Neuronal stem cell (in vitro differentiated cells): ENCODE results near the gene TSPAN4.

ENCODE experiments used
- DNase-seq: peaks from one replicate; pipeline ENCODE4 v3.0.0-alpha.2; 2013; ENCODE audit warnings: low spot score
- H2AFZ ChIP-seq: one replicate; pipeline ENCODE4 v1.6.1; 2013; ENCODE audit warnings: mild to moderate bottlenecking, low read length, inconsistent platforms
- H2AK5ac ChIP-seq: 2 replicates; pipeline ENCODE4 v1.6.1; 2013; ENCODE audit warnings: low read depth, mild to moderate bottlenecking, inconsistent platforms, low read length, moderate library complexity, mixed read lengths
- H2BK120ac ChIP-seq: 2 replicates; pipeline ENCODE4 v1.6.1; 2013; ENCODE audit warnings: low read depth, mild to moderate bottlenecking, inconsistent platforms, low read length, moderate library complexity, mixed read lengths
- H2BK12ac ChIP-seq: one replicate; pipeline ENCODE4 v1.6.1; 2013; ENCODE audit warnings: low read length, inconsistent platforms
- H2BK15ac ChIP-seq: 2 replicates; pipeline ENCODE4 v1.6.1; 2013; ENCODE audit warnings: mild to moderate bottlenecking, low read length, inconsistent platforms, mixed read lengths
- H2BK5ac ChIP-seq: one replicate; pipeline ENCODE4 v1.6.1; 2013; ENCODE audit warnings: inconsistent platforms, mild to moderate bottlenecking, low read length, moderate library complexity
- H3K14ac ChIP-seq: one replicate; pipeline ENCODE4 v1.6.1; 2013; ENCODE audit warnings: low read length, inconsistent platforms
- H3K18ac ChIP-seq: 2 replicates; pipeline ENCODE4 v1.6.1; 2013; ENCODE audit warnings: low read length, inconsistent platforms
- H3K23ac ChIP-seq: 2 replicates; pipeline ENCODE4 v1.6.1; 2013; ENCODE audit warnings: low read depth, mild to moderate bottlenecking, mixed read lengths, low read length, inconsistent platforms; ENCODE audit not compliant: poor library complexity
- H3K27ac ChIP-seq: replicated peaks from 3 replicates; pipeline ENCODE4 v1.5.1; 2013; ENCODE audit warnings: low read length, inconsistent platforms
- H3K27me3 ChIP-seq, 3 experiments: 2 replicates each; pipeline ENCODE4 v1.6.1; 2013; ENCODE audit warnings: low read length in 3 of 3, mild to moderate bottlenecking in 2 of 3, inconsistent platforms in 1 of 3, low read depth in 1 of 3, mixed read lengths in 1 of 3, moderate library complexity in 1 of 3; ENCODE audit not compliant: control insufficient read depth in 3 of 3, insufficient read depth in 3 of 3
- H3K36me3 ChIP-seq, 2 donors: replicated peaks in 1 of 2; 2 replicates each; pipeline ENCODE4 v1.6.1; 2013; ENCODE audit warnings: low read length in 2 of 2; ENCODE audit not compliant: control insufficient read depth in 2 of 2, insufficient read depth in 2 of 2
- H3K4ac ChIP-seq: 2 replicates; pipeline ENCODE4 v1.6.1; 2013; ENCODE audit warnings: inconsistent platforms, mild to moderate bottlenecking, low read length, moderate library complexity
- H3K4me1 ChIP-seq, 2 donors: 1 replicate in 1 of 2; 2 replicates in 1 of 2; pipeline ENCODE4 v1.6.1; 2013; ENCODE audit warnings: low read length in 2 of 2, low read depth in 1 of 2; ENCODE audit not compliant: control insufficient read depth in 2 of 2, insufficient read depth in 1 of 2
- H3K4me2 ChIP-seq: one replicate; pipeline ENCODE4 v1.6.1; 2013; ENCODE audit warnings: mild to moderate bottlenecking, low read length, inconsistent platforms; ENCODE audit not compliant: insufficient read depth, poor library complexity, severe bottlenecking
- H3K4me3 ChIP-seq, 2 donors: 2 replicates each; pipeline ENCODE4 v1.5.1; 2013; ENCODE audit warnings: low read length in 2 of 2, mild to moderate bottlenecking in 2 of 2, inconsistent platforms in 1 of 2, moderate library complexity in 1 of 2
- H3K79me1 ChIP-seq: one replicate; pipeline ENCODE4 v1.6.1; 2013; ENCODE audit warnings: low read depth, mild to moderate bottlenecking, inconsistent platforms, low read length, moderate library complexity
- H3K9ac ChIP-seq: one replicate; pipeline ENCODE4 v1.6.1; 2013; ENCODE audit warnings: mild to moderate bottlenecking, low read depth, low read length, inconsistent platforms; ENCODE audit not compliant: poor library complexity
- H3K9me3 ChIP-seq, 2 donors: replicated peaks in 1 of 2; 2 replicates each; pipeline versions ENCODE3 to v1.6.1; 2013; ENCODE audit warnings: low read length in 2 of 2, mild to moderate bottlenecking in 2 of 2, inconsistent platforms in 1 of 2, low read depth in 1 of 2, mixed read lengths in 1 of 2, moderate library complexity in 1 of 2; ENCODE audit not compliant: control insufficient read depth in 2 of 2, insufficient read depth in 1 of 2
- H4K8ac ChIP-seq: one replicate; pipeline ENCODE4 v1.6.1; 2013; ENCODE audit warnings: low read depth, mild to moderate bottlenecking, inconsistent platforms, low read length, moderate library complexity
- H4K91ac ChIP-seq: one replicate; pipeline ENCODE4 v1.6.1; 2013; ENCODE audit warnings: low read length, low read depth, mild to moderate bottlenecking, inconsistent platforms; ENCODE audit not compliant: poor library complexity
- WGBS, 2 donors: extraction: QIAGEN DNeasy Blood & Tissue Kit; methylation state at CpG; one replicate each; pipeline ENCODE4 v1.1.7; 2013; ENCODE audit warnings: missing lambda C conversion rate in 2 of 2, mixed read lengths in 1 of 2; ENCODE audit not compliant: insufficient read length in 2 of 2, insufficient replicate concordance in 1 of 2; ENCODE audit errors: extremely low coverage in 2 of 2; 5-methylcytosine and 5-hydroxymethylcytosine counted together

Gene TSPAN4

GRCh38 chr11:887589-887988 is 44.9 kb downstream of the TSPAN4 start:
- Histone ChIP-seq H2AFZ (no peak overlapping the region), H3K27ac (no peak overlapping the region), H3K9ac (no peak overlapping the region), H3K36me3 (peaks cover 22 to 56% of the 10 kb centered on the region in 2 donors), H2BK120ac (no peak overlapping the region), H3K23ac (peak overlapping the region; percentile 86), H3K4me3 (peak overlapping the region in 1 of 2 donors; percentile 9), H3K4ac (no peak overlapping the region), H2BK12ac (no peak overlapping the region), H2BK15ac (no peak overlapping the region), H3K9me3 (no peaks in the 10 kb centered on the region), H2AK5ac (peak overlapping the region; percentile 24), H4K8ac (no peak overlapping the region), H3K27me3 (no peaks in the 10 kb centered on the region), H3K79me1 (peaks cover 8% of the 10 kb centered on the region), H4K91ac (no peak overlapping the region), H2BK5ac (no peak overlapping the region), H3K14ac (no peak overlapping the region), H3K18ac (no peak overlapping the region), H3K4me1 (peaks cover 0 to 12% of the 10 kb centered on the region in 2 donors), H3K4me2 (no peak overlapping the region)
- DNase-seq: no peak
- WGBS, 2 donors: no CpG with 5 or more reads among the region's 14 CpGs

GRCh38 chr11:888310-889212 is 45.9 kb downstream of the TSPAN4 start:
- no peak overlapping the region for H2AK5ac ChIP-seq
- H4K91ac ChIP-seq: no peak overlapping the region
- H3K14ac ChIP-seq: peak overlapping the region; percentile 82
- no peak overlapping the region for H3K4me2 ChIP-seq
- no peaks in the 10 kb centered on the region for H3K27me3 ChIP-seq
- H2AFZ ChIP-seq: no peak overlapping the region
- H2BK5ac ChIP-seq: no peak overlapping the region
- no CpG with 5 or more reads among the region's 45 CpGs for WGBS, 2 donors
- H3K4ac ChIP-seq: no peak overlapping the region
- no peak overlapping the region for H2BK120ac ChIP-seq
- H3K36me3 ChIP-seq: peaks cover 21 to 48% of the 10 kb centered on the region in 2 donors
- peak overlapping the region; percentile 77 for H3K9ac ChIP-seq
- H3K79me1 ChIP-seq: peaks cover 8% of the 10 kb centered on the region
- no peak overlapping the region for H2BK15ac ChIP-seq
- H2BK12ac ChIP-seq: no peak overlapping the region
- no peak for DNase-seq
- peak overlapping the region; percentile 86 for H3K23ac ChIP-seq
- no peak overlapping the region for H3K27ac ChIP-seq
- H3K4me1 ChIP-seq: peaks cover 0 to 12% of the 10 kb centered on the region in 2 donors
- H3K4me3 ChIP-seq: no peak overlapping the region
- peak overlapping the region; percentile 28 for H3K18ac ChIP-seq
- H4K8ac ChIP-seq: no peak overlapping the region
- no peaks in the 10 kb centered on the region for H3K9me3 ChIP-seq

GRCh38 chr11:889257-889656 is 46.6 kb downstream of the TSPAN4 start:
- H3K18ac ChIP-seq: no peak overlapping the region
- peaks cover 17 to 41% of the 10 kb centered on the region in 2 donors for H3K36me3 ChIP-seq
- H2BK15ac ChIP-seq: no peak overlapping the region
- H3K14ac ChIP-seq: no peak overlapping the region
- H2BK12ac ChIP-seq: no peak overlapping the region
- no peak overlapping the region for H2BK5ac ChIP-seq
- H2AFZ ChIP-seq: no peak overlapping the region
- no CpG with 5 or more reads among the region's 13 CpGs for WGBS, 2 donors
- no peak overlapping the region for H3K27ac ChIP-seq
- H3K79me1 ChIP-seq: peaks cover 8% of the 10 kb centered on the region
- H3K4me1 ChIP-seq: peaks cover 0 to 12% of the 10 kb centered on the region in 2 donors
- peak overlapping the region; percentile 43 for H3K23ac ChIP-seq
- DNase-seq: no peak
- peak overlapping the region; percentile 19 for H2AK5ac ChIP-seq
- H3K4ac ChIP-seq: no peak overlapping the region
- no peak overlapping the region for H3K4me2 ChIP-seq
- no peaks in the 10 kb centered on the region for H3K27me3 ChIP-seq
- H3K9ac ChIP-seq: no peak overlapping the region
- H3K4me3 ChIP-seq: no peak overlapping the region
- H3K9me3 ChIP-seq: no peaks in the 10 kb centered on the region
- no peak overlapping the region for H4K91ac ChIP-seq
- no peak overlapping the region for H2BK120ac ChIP-seq
- H4K8ac ChIP-seq: no peak overlapping the region

- Histone ChIP-seq H2BK12ac (peak overlapping the region; percentile 66), H2AK5ac (peak overlapping the region; percentile 96), H3K9me3 (no peaks in the 10 kb centered on the region), H3K14ac (peak overlapping the region; percentile 100), H2BK120ac (peak overlapping the region; percentile 72), H2BK15ac (no peak overlapping the region), H3K36me3 (peaks cover 14 to 36% of the 10 kb centered on the region in 2 donors), H3K27ac (no peak overlapping the region), H3K4me3 (no peak overlapping the region), H4K91ac (no peak overlapping the region), H3K79me1 (peaks cover 8% of the 10 kb centered on the region), H3K4ac (peak overlapping the region; percentile 11), H3K9ac (peak overlapping the region; percentile 74), H3K23ac (peak overlapping the region; percentile 85), H2BK5ac (peak overlapping the region; percentile 78), H2AFZ (no peak overlapping the region), H3K4me1 (peaks cover 0 to 12% of the 10 kb centered on the region in 2 donors), H3K27me3 (no peaks in the 10 kb centered on the region), H3K18ac (peak overlapping the region; percentile 83), H4K8ac (peak overlapping the region; percentile 43), H3K4me2 (no peak overlapping the region)
- no CpG with 5 or more reads among the region's 32 CpGs for WGBS, 2 donors
- DNase-seq: no peak
These were observed 47.2 kb downstream of the TSPAN4 start for GRCh38 chr11:889687-890475.
